Spleen (tissue), 11 donors: ENCODE results near the gene DNAJC15. TPM values are rescaled to one million over a fixed set of nuclear protein-coding genes. Genes with fewer than 3 reads are reported as not detected.

ENCODE experiments used
- DNase-seq: peaks from one replicate; pipeline ENCODE4 v3.0.0-alpha.2; 2020
- H3K27ac ChIP-seq, 8 donors: fragments of 200-600 bp; sonication (generic) in 7 of 8; 1 replicate in 4 of 8; 2 replicates in 4 of 8; pipeline versions ENCODE4 v1.5.0 to v1.8.0; 2016 to 2021; ENCODE audit warnings: inconsistent platforms in 4 of 8, mild to moderate bottlenecking in 4 of 8, moderate library complexity in 1 of 8
- H3K27me3 ChIP-seq, 7 donors: fragments of 200-600 bp; sonication (generic) in 6 of 7; replicated peaks in 1 of 7; 1 replicate in 4 of 7; 2 replicates in 3 of 7; pipeline versions ENCODE4 v1.5.0 to v1.8.0; 2016 to 2021; ENCODE audit warnings: inconsistent platforms in 3 of 7, mild to moderate bottlenecking in 1 of 7
- H3K36me3 ChIP-seq, 6 donors: fragments of 200-600 bp; sonication (generic) in 5 of 6; 1 replicate in 4 of 6; 2 replicates in 2 of 6; pipeline versions ENCODE4 v1.5.0 to v1.8.0; 2016 to 2021; ENCODE audit warnings: inconsistent platforms in 2 of 6
- H3K4me1 ChIP-seq, 6 donors: fragments of 200-600 bp; sonication (generic) in 5 of 6; 1 replicate in 3 of 6; 2 replicates in 3 of 6; pipeline versions ENCODE4 v1.5.0 to v1.8.0; 2016 to 2021; ENCODE audit warnings: inconsistent platforms in 3 of 6
- H3K4me3 ChIP-seq, 8 donors: fragments of 200-600 bp; sonication (generic) in 7 of 8; 1 replicate in 4 of 8; 2 replicates in 4 of 8; pipeline versions ENCODE4 v1.5.0 to v1.8.0; 2016 to 2021; ENCODE audit warnings: inconsistent platforms in 4 of 8, mild to moderate bottlenecking in 4 of 8, moderate library complexity in 2 of 8
- H3K9me3 ChIP-seq, 8 donors: fragments of 200-600 bp; sonication (generic) in 7 of 8; 1 replicate in 4 of 8; 2 replicates in 4 of 8; pipeline versions ENCODE4 v1.5.0 to v1.8.0; 2016 to 2021; ENCODE audit warnings: inconsistent platforms in 4 of 8
- CTCF ChIP-seq, 11 experiments: fragments of 200-600 bp in 7 of 11; fragments of 450-650 bp in 4 of 11; sonication (generic) in 4 of 11; IDR thresholded peaks in 8 of 11; conservative IDR thresholded peaks in 3 of 11; 1 replicate in 7 of 11; 2 replicates in 4 of 11; pipeline versions ENCODE4 v1.4.0 to v1.8.0; 2016 to 2021; ENCODE audit warnings: antibody characterized with exemption in 11 of 11, inconsistent platforms in 4 of 11, mild to moderate bottlenecking in 1 of 11
- POLR2A ChIP-seq, 3 donors: fragments of 450-650 bp; IDR thresholded peaks; one replicate each; pipeline ENCODE4 v1.5.1; 2017; ENCODE audit warnings: antibody characterized with exemption in 3 of 3, mild to moderate bottlenecking in 1 of 3
- POLR2AphosphoS5 ChIP-seq, 3 donors: sonication (generic); formaldehyde crosslinking; IDR thresholded peaks; one replicate each; pipeline ENCODE4 v1.5.1; 2017; ENCODE audit warnings: antibody characterized with exemption in 3 of 3
- WGBS, 5 donors: extraction: QIAGEN DNeasy Blood & Tissue Kit in 3 of 5; methylation state at CpG; one replicate each; pipeline versions ENCODE4 v1.1.5 to v1.1.7; 2013 to 2018; 5-methylcytosine and 5-hydroxymethylcytosine counted together
- intact Hi-C: fragments of 100-400 bp; cut with DNase I; formaldehyde crosslinking; loops from one replicate; pipeline ENCODE4 v1.15.0; 2023; ENCODE audit warnings: low total_unique reads
- polyA plus RNA-seq, 3 donors: library from polyadenylated mRNA; stranded (reverse); fragments of 200-250 nt; gene quantifications; one replicate each; pipeline ENCODE4 v1.2.1, GENCODE V29; 2013
- total RNA-seq, 7 donors: library from RNA; depleted of rRNA in 3 of 7; stranded (reverse); fragments of >200 nt in 3 of 7; fragmentation: NEBNext Ultra II Directional in 4 of 7; extraction: Animal tissue kit (Norgen Biotek cat#: 25700) in 4 of 7; gene quantifications; one replicate each; pipeline versions ENCODE4 v1.1.0 to v1.2.1, GENCODE V29; 2016 to 2021
- donor health status: healthy with polysubstance abuse.
- donor health status: DM: no; HTN: no; CAD: no; lungs with moderate emphysema.
- donor health status: DM: no; HTN: no; CAD: no.
- donor health status: Bipolar disorder and iron deficiency.
- donor health status: healthy.
- donor health status: DM: no; HTN: no; CAD: no.
- donor health status: DM: yes; HTN: yes; CAD: no.

Gene DNAJC15
- total and polyA plus RNA-seq, 10 donors: 6.7 to 17.4 (median 11.8) TPM

GRCh38 chr13:43080199-43080598 is 56.8 kb downstream of the DNAJC15 start:
- Histone ChIP-seq H3K36me3 (peaks cover 0 to 16% (median 0%) of the 10 kb centered on the region in 6 donors), H3K4me3 (no peak overlapping the region), H3K9me3 (no peaks in the 10 kb centered on the region), H3K27ac (no peak overlapping the region), H3K4me1 (peaks cover 0 to 25% (median 9%) of the 10 kb centered on the region in 6 donors), H3K27me3 (no peaks in the 10 kb centered on the region)
- intact Hi-C loops: loop anchor here (10.0 kb wide), 1 partner anchor 105 kb away; no protein-coding TSS in a partner anchor
- no peak for TF ChIP-seq POLR2A (IDR thresholded peaks at IDR 0.05)
- no peak for TF ChIP-seq CTCF (IDR thresholded peaks at IDR 0.05 in 8 of 11, conservative IDR thresholded peaks at IDR 0.05 in 3 of 11)
- TF ChIP-seq POLR2AphosphoS5 (IDR thresholded peaks at IDR 0.05): no peak
- 97 to 99% (median 99%) methylated on average over 3 of the region's 3 CpGs for WGBS, 5 donors
- DNase-seq: no peak

- TF ChIP-seq POLR2A (IDR thresholded peaks at IDR 0.05): no peak
- TF ChIP-seq POLR2AphosphoS5 (IDR thresholded peaks at IDR 0.05): no peak
- TF ChIP-seq CTCF (IDR thresholded peaks at IDR 0.05 in 8 of 11, conservative IDR thresholded peaks at IDR 0.05 in 3 of 11): no peak
- H3K27ac ChIP-seq: no peak overlapping the region
- H3K9me3 ChIP-seq: no peaks in the 10 kb centered on the region
- H3K4me3 ChIP-seq: no peak overlapping the region
- H3K36me3 ChIP-seq: peaks cover 0 to 16% (median 0%) of the 10 kb centered on the region in 6 donors
- no peak for DNase-seq
- 89 to 97% (median 91%) methylated on average over 2 of the region's 2 CpGs for WGBS, 5 donors
- H3K4me1 ChIP-seq: peaks cover 0 to 23% (median 6%) of the 10 kb centered on the region in 6 donors
- no peaks in the 10 kb centered on the region for H3K27me3 ChIP-seq
- intact Hi-C loops: loop anchor here (10.0 kb wide), 1 partner anchor 107 kb away; no protein-coding TSS in a partner anchor
Observed at GRCh38 chr13:43081866-43082265, 58.5 kb downstream of the DNAJC15 start.

DNA sequence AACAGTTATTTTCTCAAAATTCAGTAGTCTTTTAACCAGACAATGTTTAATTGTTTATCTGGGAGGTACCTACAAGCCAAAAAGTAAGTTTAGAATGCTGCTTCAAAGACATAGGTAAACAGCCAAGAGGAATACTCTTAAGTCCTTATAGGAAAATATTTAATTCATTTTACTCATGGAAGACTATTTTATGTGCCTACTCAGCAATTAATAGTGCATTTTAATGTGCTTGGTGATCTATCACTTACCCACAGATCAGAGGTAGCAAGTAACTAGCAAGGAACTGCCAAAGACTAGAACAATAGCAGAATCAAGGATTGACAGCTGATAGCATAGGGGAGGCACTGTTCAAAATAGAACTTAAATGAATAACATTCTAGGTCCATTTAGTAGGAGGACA is 60.4 kb downstream of the DNAJC15 start:
- peaks cover 8 to 33% (median 12%) of the 10 kb centered on the region in 6 donors for H3K4me1 ChIP-seq
- TF ChIP-seq POLR2A (IDR thresholded peaks at IDR 0.05): no peak
- TF ChIP-seq CTCF (IDR thresholded peaks at IDR 0.05 in 8 of 11, conservative IDR thresholded peaks at IDR 0.05 in 3 of 11): no peak
- no peak for TF ChIP-seq POLR2AphosphoS5 (IDR thresholded peaks at IDR 0.05)
- H3K27ac ChIP-seq: no peak overlapping the region
- H3K27me3 ChIP-seq: no peaks in the 10 kb centered on the region
- DNase-seq: no peak
- H3K36me3 ChIP-seq: peaks cover 0 to 16% (median 0%) of the 10 kb centered on the region in 6 donors
- intact Hi-C loops: loop anchor here (10.0 kb wide), 1 partner anchor 109 kb away; no protein-coding TSS in a partner anchor
- H3K4me3 ChIP-seq: no peak overlapping the region
- no peaks in the 10 kb centered on the region for H3K9me3 ChIP-seq

DNA sequence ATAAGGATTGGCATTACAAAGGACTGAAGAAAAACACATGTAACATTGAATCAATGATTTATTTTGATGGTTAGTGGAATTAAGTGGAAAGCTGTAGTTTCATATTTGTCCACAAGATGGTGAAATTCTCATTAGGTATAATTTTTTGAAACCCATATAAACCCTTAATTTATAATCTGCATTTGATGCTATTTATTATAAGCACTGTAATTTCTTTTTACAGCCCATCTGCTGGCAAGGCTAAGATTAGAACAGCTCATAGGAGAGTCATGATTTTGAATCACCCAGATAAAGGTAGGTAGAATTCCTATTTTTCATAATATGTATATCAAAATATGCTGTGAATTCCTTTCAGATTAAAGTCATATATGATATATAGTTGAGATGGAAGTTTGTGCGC is 62.2 kb downstream of the DNAJC15 start:
- TF ChIP-seq POLR2A (IDR thresholded peaks at IDR 0.05): no peak
- TF ChIP-seq CTCF (IDR thresholded peaks at IDR 0.05 in 8 of 11, conservative IDR thresholded peaks at IDR 0.05 in 3 of 11): peak; percentile 41 to 79 (median 64)
- no peak for TF ChIP-seq POLR2AphosphoS5 (IDR thresholded peaks at IDR 0.05)
- no peak overlapping the region for H3K27ac ChIP-seq
- no peak for DNase-seq
- H3K27me3 ChIP-seq: no peaks in the 10 kb centered on the region
- no peak overlapping the region for H3K4me3 ChIP-seq
- peaks cover 8 to 36% (median 10%) of the 10 kb centered on the region in 6 donors for H3K4me1 ChIP-seq
- intact Hi-C loops: loop anchor here (5.0 to 10.0 kb wide), 2 partner anchors 111 to 717 kb away; no protein-coding TSS in a partner anchor
- peaks cover 0 to 11% (median 0%) of the 10 kb centered on the region in 6 donors for H3K36me3 ChIP-seq
- 90 to 98% (median 97%) methylated on average over 1 of the region's 1 CpG for WGBS, 5 donors
- peaks cover 0 to 10% (median 6%) of the 10 kb centered on the region in 8 donors for H3K9me3 ChIP-seq
